Neural cell (in vitro differentiated cells): ENCODE data around the gene CBLIF. TPM values are rescaled to one million over a fixed set of nuclear protein-coding genes. Genes with fewer than 3 reads are reported as not detected.

ENCODE experiments used
- H2AFZ ChIP-seq: fragments of 200-600, 300-800 bp; sonication (generic), shearing (Covaris generic); 2 replicates; pipeline ENCODE4 v1.6.0; 2014; ENCODE audit warnings: low read depth, mild to moderate bottlenecking, antibody characterized with exemption, low read length, moderate library complexity
- H3F3A ChIP-seq: fragments of 200-600 bp; shearing (Covaris generic); 2 replicates; pipeline ENCODE4 v1.6.1; 2016; ENCODE audit warnings: mild to moderate bottlenecking, moderate library complexity, mixed read lengths, antibody characterized with exemption, low read length; ENCODE audit not compliant: insufficient read depth, poor library complexity, severe bottlenecking
- H3K27ac ChIP-seq: fragments of 200-600, 300-800 bp; sonication (generic), shearing (Covaris generic); 2 replicates; pipeline ENCODE4 v1.5.1; 2014; ENCODE audit warnings: mild to moderate bottlenecking, low read length, moderate library complexity
- H3K27me3 ChIP-seq: fragments of 300-800, 200-600 bp; sonication (generic), shearing (Covaris generic); 2 replicates; pipeline ENCODE4 v1.6.0; 2014; ENCODE audit warnings: mild to moderate bottlenecking, low read depth, low read length, moderate library complexity; ENCODE audit not compliant: insufficient read depth
- H3K36me3 ChIP-seq: fragments of 300-800, 200-600 bp; sonication (generic), shearing (Covaris generic); 2 replicates; pipeline ENCODE4 v1.5.1; 2014; ENCODE audit warnings: mild to moderate bottlenecking, antibody characterized with exemption, low read length, moderate library complexity; ENCODE audit not compliant: insufficient read depth
- H3K4me2 ChIP-seq: fragments of 300-800, 200-600 bp; sonication (generic), shearing (Covaris generic); 2 replicates; pipeline ENCODE4 v1.6.0; 2014; ENCODE audit warnings: mild to moderate bottlenecking, low read length
- H3K4me3 ChIP-seq: fragments of 300-800, 200-600 bp; sonication (generic), shearing (Covaris generic); 2 replicates; pipeline ENCODE4 v1.5.1; 2014; ENCODE audit warnings: mild to moderate bottlenecking, low read length, moderate library complexity
- H3K79me2 ChIP-seq: fragments of 200-600 bp; shearing (Covaris generic); replicated peaks from 2 replicates; pipeline ENCODE4 v1.6.0; 2014; ENCODE audit warnings: mild to moderate bottlenecking, low read length, moderate library complexity; ENCODE audit not compliant: insufficient read depth
- H3K9ac ChIP-seq: fragments of 300-800, 200-600 bp; sonication (generic), shearing (Covaris generic); 2 replicates; pipeline ENCODE4 v1.6.1; 2016; ENCODE audit warnings: mild to moderate bottlenecking, low read length, mixed read lengths
- H3K9me2 ChIP-seq: fragments of 200-600 bp; shearing (Covaris generic); 2 replicates; pipeline ENCODE4 v1.6.1; 2016; ENCODE audit warnings: mild to moderate bottlenecking, low read length, mixed read lengths; ENCODE audit not compliant: insufficient read depth
- H3K9me3 ChIP-seq: fragments of 200-600, 300-800 bp; sonication (generic), shearing (Covaris generic); 2 replicates; pipeline ENCODE4 v1.6.1; 2016; ENCODE audit warnings: mild to moderate bottlenecking, mixed run types, low read length, moderate library complexity, mixed read lengths
- H4K20me1 ChIP-seq: fragments of 200-600 bp; shearing (Covaris generic); 2 replicates; pipeline ENCODE4 v1.6.1; 2016; ENCODE audit warnings: mild to moderate bottlenecking, mixed run types; ENCODE audit not compliant: insufficient read depth
- CTCF ChIP-seq: fragments of 450-650 bp; IDR thresholded peaks from 2 replicates; pipeline ENCODE4 v1.5.1; 2014; ENCODE audit warnings: antibody characterized with exemption, mild to moderate bottlenecking, moderate library complexity; ENCODE audit not compliant: poor library complexity, severe bottlenecking
- EP300 ChIP-seq: fragments of 450-650 bp; conservative IDR thresholded peaks from 2 replicates; pipeline ENCODE4 v1.6.1; 2014; ENCODE audit warnings: antibody characterized with exemption, mild to moderate bottlenecking, moderate library complexity; ENCODE audit not compliant: poor library complexity, severe bottlenecking
- EZH2 ChIP-seq: fragments of 200-600, 300-800 bp; shearing (Covaris generic), sonication (generic); IDR thresholded peaks from 2 replicates; pipeline ENCODE4 v1.6.1; 2014; ENCODE audit warnings: antibody characterized with exemption, low read length, borderline replicate concordance, mild to moderate bottlenecking; ENCODE audit not compliant: insufficient read depth, poor library complexity, severe bottlenecking
- MXI1 ChIP-seq: fragments of 450-650 bp; conservative IDR thresholded peaks from 2 replicates; pipeline ENCODE4 v1.6.1; 2014; ENCODE audit warnings: antibody characterized with exemption, mild to moderate bottlenecking; ENCODE audit not compliant: poor library complexity, severe bottlenecking
- POLR2AphosphoS5 ChIP-seq: IDR thresholded peaks from 2 replicates; pipeline ENCODE4 v1.6.1; 2012
- RAD21 ChIP-seq: fragments of 450-650 bp; conservative IDR thresholded peaks from 2 replicates; pipeline ENCODE4 v1.6.1; 2014; ENCODE audit warnings: antibody characterized with exemption, mild to moderate bottlenecking, moderate library complexity
- REST ChIP-seq: IDR thresholded peaks from 2 replicates; pipeline ENCODE4 v1.6.1; 2012; ENCODE audit warnings: borderline replicate concordance
- SMC3 ChIP-seq: fragments of 450-650 bp; conservative IDR thresholded peaks from 2 replicates; pipeline ENCODE4 v1.6.1; 2014; ENCODE audit warnings: antibody characterized with exemption, mild to moderate bottlenecking, moderate library complexity; ENCODE audit not compliant: poor library complexity
- TAF1 ChIP-seq: IDR thresholded peaks from 2 replicates; pipeline ENCODE4 v1.6.1; 2012; ENCODE audit warnings: low read depth
- polyA plus RNA-seq: library from polyadenylated mRNA; depleted of rRNA; stranded (reverse); fragments of >200 nt; gene quantifications from 2 replicates; pipeline ENCODE4 v1.2.3, GENCODE V29; 2014

The CBLIF gene
- polyA plus RNA-seq, 1 donor from 2014 or later, result not detected

GRCh38 chr11:59841514-59841913 lies 3.8 kb downstream of the CBLIF start:
- Histone ChIP-seq H3K79me2 (no peaks in the 10 kb centered on the region), H3F3A (no peaks in the 10 kb centered on the region), H3K27ac (no peak overlapping the region), H3K4me2 (no peak overlapping the region), H3K27me3 (no peaks in the 10 kb centered on the region), H3K9me3 (no peaks in the 10 kb centered on the region), H3K9me2 (no peaks in the 10 kb centered on the region), H3K36me3 (no peaks in the 10 kb centered on the region), H3K9ac (no peak overlapping the region), H4K20me1 (no peaks in the 10 kb centered on the region), H3K4me3 (no peak overlapping the region), H2AFZ (no peak overlapping the region)
- no peak for TF ChIP-seq CTCF
- no peak for TF ChIP-seq RAD21
- no peak for TF ChIP-seq TAF1
- no peak for TF ChIP-seq MXI1
- TF ChIP-seq EZH2, result no peak
- no peak for TF ChIP-seq EP300
- no peak for TF ChIP-seq REST
- TF ChIP-seq SMC3, result no peak
- TF ChIP-seq POLR2AphosphoS5, result no peak

GRCh38 chr11:59839615-59840014 lies 5.7 kb downstream of the CBLIF start:
- H2AFZ ChIP-seq, result no peak overlapping the region
- H3K4me2 ChIP-seq, result no peak overlapping the region
- no peaks in the 10 kb centered on the region for H4K20me1 ChIP-seq
- H3F3A ChIP-seq, result no peaks in the 10 kb centered on the region
- no peaks in the 10 kb centered on the region for H3K9me2 ChIP-seq
- no peaks in the 10 kb centered on the region for H3K27me3 ChIP-seq
- TF ChIP-seq EZH2 (no peak), RAD21 (no peak), POLR2AphosphoS5 (no peak), TAF1 (no peak), CTCF (no peak), EP300 (no peak), SMC3 (no peak), REST (no peak), MXI1 (no peak)
- no peaks in the 10 kb centered on the region for H3K79me2 ChIP-seq
- no peak overlapping the region for H3K4me3 ChIP-seq
- H3K27ac ChIP-seq, result no peak overlapping the region
- no peaks in the 10 kb centered on the region for H3K9me3 ChIP-seq
- H3K36me3 ChIP-seq, result no peaks in the 10 kb centered on the region
- H3K9ac ChIP-seq, result no peak overlapping the region
